GM18498 (cell line): ENCODE data around the gene AQP12A.

Source experiments
- ATAC-seq: cut with Tn5 transposase; IDR thresholded peaks from one replicate; pipeline ENCODE4 v1.9.1; 2021; ENCODE audit warnings: mild to moderate bottlenecking, moderate library complexity; ENCODE audit not compliant: unreplicated experiment

The AQP12A gene

DNA sequence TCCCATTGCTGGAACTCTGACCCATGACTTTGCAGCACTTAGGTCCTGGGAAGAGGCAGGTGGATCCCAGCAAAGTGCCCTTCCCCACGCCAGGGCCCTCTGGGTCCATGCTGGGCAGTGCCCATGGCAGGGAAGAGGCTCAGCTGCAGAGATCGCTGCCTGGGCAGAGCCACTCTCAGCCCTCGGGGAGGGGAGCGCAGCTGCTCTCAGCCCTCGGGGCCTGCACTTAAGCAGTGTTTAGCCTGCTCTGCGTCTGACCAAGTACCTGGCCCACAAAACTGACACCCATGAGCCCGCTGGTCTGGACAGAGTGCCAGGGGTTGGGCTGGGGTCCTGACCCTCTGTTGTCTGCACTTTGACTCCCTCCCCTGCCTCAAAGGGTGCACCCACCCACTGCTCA is 46.3 kb downstream of the AQP12A start:
- no peak for ATAC-seq

DNA sequence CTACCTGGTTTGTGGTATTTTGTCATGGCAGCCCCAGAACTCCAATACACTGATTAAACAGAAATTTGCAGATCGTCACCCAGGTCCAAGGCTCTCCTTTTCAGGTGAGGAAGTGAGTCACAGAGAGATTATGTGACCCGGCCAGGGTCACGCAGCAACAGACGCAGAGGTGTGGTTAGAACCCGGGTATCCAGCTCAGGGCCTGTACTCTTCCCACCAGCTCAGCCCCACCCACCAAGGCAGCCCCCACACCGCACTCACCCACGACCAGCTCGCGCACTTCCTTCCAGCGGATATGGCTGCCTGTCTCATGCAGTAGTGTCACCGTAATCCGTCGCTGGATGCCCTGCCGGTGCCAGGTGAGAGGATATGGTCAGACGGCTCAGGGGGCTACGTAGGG is 48.1 kb downstream of the AQP12A start:
- no peak for ATAC-seq

DNA sequence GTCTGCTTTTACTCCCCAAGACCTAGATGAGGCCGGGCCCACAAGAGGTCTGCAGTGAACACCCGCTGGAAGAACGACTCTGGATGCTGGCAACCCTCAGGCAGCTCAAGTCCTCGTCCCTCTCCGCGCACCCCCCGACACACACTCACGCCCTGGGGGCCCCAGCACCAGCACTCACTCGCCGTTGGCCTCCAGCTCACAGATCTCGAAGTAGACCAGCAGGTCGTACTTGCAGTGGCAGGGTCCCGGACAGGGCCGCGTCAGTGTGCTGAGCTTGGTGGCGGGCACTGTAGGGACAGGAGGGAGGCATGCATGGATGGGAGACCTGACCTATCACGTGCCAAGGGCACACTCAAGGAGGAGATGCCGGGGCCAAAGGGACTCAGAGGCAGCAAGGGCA is 49.4 kb downstream of the AQP12A start:
- no peak for ATAC-seq

- no peak for ATAC-seq
These were observed 51.0 kb downstream of the AQP12A start for GRCh38 chr2:240742602-240743095.

DNA sequence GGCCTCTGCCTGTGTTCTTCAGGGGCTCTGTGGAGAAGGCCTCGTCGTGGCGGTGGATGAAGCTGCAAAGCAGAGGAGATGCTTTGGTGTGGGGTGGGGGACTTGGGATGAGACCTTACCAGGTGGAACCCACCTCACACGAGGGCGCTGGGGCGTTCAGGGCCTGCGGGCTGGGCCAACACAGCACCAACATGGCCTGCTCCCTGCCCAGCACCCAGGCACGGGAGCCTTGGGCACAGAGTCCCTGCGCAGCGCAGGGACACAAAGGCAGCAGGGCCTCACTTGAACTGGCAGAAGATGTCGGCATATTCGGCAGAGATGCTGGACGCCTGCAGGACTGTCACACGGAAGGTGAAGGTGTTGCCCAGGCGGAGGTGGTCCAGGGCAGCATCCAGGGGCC is 53.8 kb downstream of the AQP12A start:
- no peak for ATAC-seq

DNA sequence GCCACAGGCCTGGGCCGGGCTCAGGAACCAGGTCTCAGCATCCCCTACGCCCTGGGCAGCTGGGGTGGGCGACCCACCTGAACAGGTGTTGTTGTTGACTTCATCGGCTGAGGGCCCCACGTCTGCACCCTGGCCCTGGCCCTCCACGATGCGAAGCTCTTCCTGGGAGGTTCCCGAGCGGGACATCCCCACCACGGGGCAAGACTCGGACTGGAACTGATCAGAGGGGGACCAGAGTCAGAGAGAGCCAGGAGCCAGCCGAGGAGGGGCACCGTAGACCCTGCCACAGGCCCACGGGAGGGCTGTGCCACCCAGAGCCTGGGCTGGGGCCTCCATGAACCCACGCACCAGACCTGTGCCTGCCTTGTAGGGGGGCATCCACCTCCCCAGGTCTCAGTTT is 54.3 kb downstream of the AQP12A start:
- ATAC-seq = no peak

DNA sequence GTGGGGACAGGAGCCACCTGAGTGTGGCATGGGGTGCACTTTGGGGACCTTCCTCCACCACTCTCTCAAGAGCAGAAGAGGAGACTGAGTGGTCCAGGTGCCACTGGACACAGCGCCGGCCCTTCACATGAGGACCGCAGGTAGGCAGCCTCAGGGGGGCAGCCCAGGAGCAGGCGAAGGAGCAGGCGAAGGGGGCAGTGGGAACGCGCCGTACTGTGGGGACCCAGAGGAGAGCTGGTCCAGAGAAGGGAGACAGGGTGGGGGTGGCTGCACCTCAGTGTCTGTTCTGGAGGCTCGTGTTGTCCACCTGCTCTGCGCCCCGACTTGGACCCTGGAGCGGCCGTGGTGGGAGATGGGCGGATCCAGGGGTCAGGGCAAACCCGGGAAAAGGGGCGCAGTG is 55.0 kb downstream of the AQP12A start:
- no peak for ATAC-seq

DNA sequence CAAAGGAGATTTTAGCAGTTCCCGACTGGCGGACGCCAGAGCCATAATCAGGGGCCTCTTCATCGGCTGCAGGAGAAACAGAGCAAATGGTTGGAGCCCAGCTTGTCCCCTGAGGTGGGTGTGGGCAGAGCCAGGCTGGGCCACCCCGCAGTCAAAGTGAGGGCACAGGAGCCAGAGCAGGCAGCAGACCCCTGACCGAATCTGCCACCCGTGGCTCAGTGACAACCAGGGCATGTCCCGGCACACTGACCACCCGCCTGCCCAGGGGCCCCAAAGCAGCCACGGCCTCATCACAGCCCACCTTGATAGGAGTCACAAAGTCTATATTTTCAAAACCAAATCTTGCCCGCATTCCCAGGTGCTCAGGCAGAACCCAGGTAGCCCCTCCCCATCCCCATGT is 55.6 kb downstream of the AQP12A start:
- ATAC-seq = no peak
